NT2/D1 (cell line): ENCODE results near the gene PELI1.
"Not testable (repeated sequence)": the region's sequence is repeated elsewhere in the genome, so short reads cannot be mapped to it uniquely, and the experiment has no call there.

Experiments used
- DNase-seq: peaks from one replicate; pipeline ENCODE4 v3.0.0-alpha.2; 2011; ENCODE audit warnings: low read depth, low spot score
- H3K27me3 ChIP-seq: 2 replicates; pipeline ENCODE4 v1.6.0; 2011; ENCODE audit warnings: mild to moderate bottlenecking; ENCODE audit not compliant: insufficient read length, insufficient read depth
- H3K36me3 ChIP-seq: 2 replicates; pipeline ENCODE4 v1.6.1; 2011; ENCODE audit warnings: mild to moderate bottlenecking, low read length, mixed read lengths; ENCODE audit not compliant: insufficient read depth, insufficient read length
- H3K4me1 ChIP-seq: 2 replicates; pipeline ENCODE4 v1.5.1; 2011; ENCODE audit not compliant: insufficient read depth, insufficient read length
- H3K4me3 ChIP-seq: 2 replicates; pipeline ENCODE4 v1.5.1; 2011; ENCODE audit warnings: low read depth; ENCODE audit not compliant: insufficient read length
- H3K9ac ChIP-seq: 2 replicates; pipeline ENCODE4 v1.6.0; 2011; ENCODE audit warnings: low read depth; ENCODE audit not compliant: insufficient read length
- H3K9me3 ChIP-seq: 2 replicates; pipeline ENCODE4 v1.5.1; 2011; ENCODE audit warnings: mild to moderate bottlenecking, low read length; ENCODE audit not compliant: insufficient read depth
- SUZ12 ChIP-seq: IDR thresholded peaks from 2 replicates; pipeline ENCODE4 v1.6.1; 2011; ENCODE audit not compliant: insufficient read length, insufficient read depth; ENCODE audit errors: extremely low read depth
- YY1 ChIP-seq: IDR thresholded peaks from 2 replicates; pipeline ENCODE4 v1.6.1; 2011; ENCODE audit not compliant: insufficient read length, insufficient read depth
- ZNF274 ChIP-seq: IDR thresholded peaks from 2 replicates; pipeline ENCODE4 v1.6.1; 2011; ENCODE audit warnings: mild to moderate bottlenecking, low read depth, low read length

Gene PELI1

DNA sequence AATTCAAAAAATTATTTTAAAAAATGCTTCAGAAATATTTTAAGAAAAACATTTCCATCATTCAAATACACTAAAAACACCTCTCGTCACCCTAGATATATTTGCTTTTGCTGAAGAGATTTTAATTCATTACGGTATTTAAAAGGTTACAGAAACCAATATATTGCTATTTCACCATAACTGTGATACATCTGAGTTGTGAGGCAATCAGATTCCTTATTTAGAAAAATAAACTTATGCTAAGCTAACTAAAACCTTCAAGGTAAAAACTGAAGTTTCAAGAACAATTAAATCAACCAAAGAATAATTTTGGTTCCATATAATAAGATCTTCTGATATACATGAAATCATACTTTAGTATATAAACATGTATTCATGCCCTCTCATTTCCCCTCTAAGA is 32.8 kb downstream of the PELI1 start:
- no peak for TF ChIP-seq YY1
- no peak for TF ChIP-seq SUZ12
- no peak for TF ChIP-seq ZNF274
- H3K9ac ChIP-seq: no peak overlapping the region
- H3K4me1 ChIP-seq: no peaks in the 10 kb centered on the region

DNA sequence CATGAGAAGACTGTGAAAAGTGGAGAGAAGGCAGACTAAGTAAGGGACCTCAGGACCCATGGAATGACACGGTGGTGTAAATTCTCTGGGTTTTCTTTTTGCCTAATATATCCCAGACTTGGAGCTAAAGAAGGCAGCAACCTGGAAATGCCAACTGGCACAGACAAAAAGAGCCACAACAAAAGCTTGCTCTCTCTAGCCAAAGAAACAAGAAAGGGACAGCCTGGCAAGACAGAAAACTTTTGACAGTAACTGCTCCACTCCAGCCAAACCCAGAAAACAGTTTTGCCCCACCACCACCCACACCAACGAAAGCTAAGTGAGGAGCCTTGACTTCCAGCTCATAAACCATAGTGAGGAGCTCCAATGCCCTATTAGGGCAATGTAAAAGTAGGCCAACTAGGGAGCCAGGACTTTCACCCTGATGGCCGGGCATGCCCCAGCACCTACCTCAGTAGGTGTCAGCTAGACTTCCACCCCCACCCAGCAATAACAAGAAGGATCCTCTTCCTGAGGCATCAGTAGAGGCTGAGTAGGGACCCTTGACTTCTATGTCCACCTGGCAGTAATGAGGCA is 35.5 kb downstream of the PELI1 start:
- H3K27me3 ChIP-seq: no peaks in the 10 kb centered on the region
- H3K4me1 ChIP-seq: no peaks in the 10 kb centered on the region
- no peaks in the 10 kb centered on the region for H3K9me3 ChIP-seq
- H3K36me3 ChIP-seq: peaks cover 12% of the 10 kb centered on the region
- no peak overlapping the region for H3K9ac ChIP-seq
- H3K4me3 ChIP-seq: no peak overlapping the region
- no peak for DNase-seq
- TF ChIP-seq YY1 (no peak), ZNF274 (no peak), SUZ12 (no peak)

More for the DNA sequence above, 32.8 kb downstream of the PELI1 start:
- Histone ChIP-seq H3K27me3 (no peaks in the 10 kb centered on the region), H3K4me3 (no peak overlapping the region), H3K36me3 (peaks cover 9% of the 10 kb centered on the region), H3K9me3 (no peaks in the 10 kb centered on the region)
- DNase-seq: no peak

DNA sequence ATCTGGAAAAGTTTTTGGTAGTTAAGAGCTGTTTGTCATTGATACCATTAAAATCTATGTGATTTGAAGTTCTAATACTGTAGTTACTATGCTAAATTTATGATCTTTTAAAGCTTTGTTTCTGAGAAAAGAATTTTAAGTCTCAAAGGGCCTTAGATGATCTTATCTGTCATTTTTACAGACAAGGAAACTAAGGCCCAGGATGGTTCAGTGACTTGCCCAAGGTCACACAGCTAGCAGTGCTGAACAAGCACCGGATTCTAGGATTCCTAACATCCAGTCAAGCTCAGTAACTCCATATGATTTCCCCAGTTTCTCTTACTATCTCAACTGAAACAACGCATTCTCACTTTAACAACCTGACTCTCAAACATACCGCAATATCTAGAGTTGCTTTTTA is 37.7 kb downstream of the PELI1 start:
- H3K36me3 ChIP-seq: peaks cover 12% of the 10 kb centered on the region
- no peak overlapping the region for H3K4me3 ChIP-seq
- H3K27me3 ChIP-seq: no peaks in the 10 kb centered on the region
- TF ChIP-seq ZNF274 (no peak), SUZ12 (no peak), YY1 (no peak)
- no peaks in the 10 kb centered on the region for H3K9me3 ChIP-seq
- no peaks in the 10 kb centered on the region for H3K4me1 ChIP-seq
- H3K9ac ChIP-seq: no peak overlapping the region
- no peak for DNase-seq

DNA sequence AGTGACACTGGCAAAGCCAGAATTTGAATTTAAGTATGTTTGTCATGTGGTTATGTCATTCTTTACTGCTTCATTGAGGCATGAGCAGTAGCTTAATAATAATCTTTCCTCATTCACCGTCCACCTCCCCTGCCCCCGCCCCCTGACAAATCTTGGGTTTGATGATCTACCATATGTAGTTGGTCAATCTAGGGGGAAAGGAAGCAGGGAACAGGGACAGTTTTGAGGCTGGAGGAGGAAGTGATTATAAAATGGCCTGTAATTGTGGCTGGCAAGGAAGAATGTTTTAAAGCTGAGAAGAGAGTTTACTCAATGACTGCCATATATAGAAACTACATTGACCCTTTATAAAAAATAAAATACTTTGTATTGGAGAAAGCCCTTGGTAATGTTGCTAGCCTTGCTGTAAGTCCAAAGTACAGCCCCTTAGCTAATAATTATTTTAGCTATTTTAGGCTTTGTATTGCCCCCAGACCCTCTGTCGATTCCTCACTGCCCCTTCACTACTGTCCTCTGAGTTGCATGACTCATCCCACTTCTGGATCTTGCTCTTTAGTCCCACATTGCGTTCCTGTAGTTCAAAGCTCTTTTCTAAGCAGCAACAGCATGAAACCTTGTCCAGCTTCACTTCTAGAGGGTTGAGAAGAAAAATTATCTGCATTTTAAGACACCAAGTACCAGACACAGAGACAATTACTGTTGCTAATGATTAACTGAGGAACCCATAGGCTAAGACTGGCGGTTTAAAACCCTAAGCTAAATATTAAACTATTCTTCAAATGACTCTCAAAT is 38.4 kb downstream of the PELI1 start:
- H3K36me3 ChIP-seq: peaks cover 12% of the 10 kb centered on the region
- H3K9ac ChIP-seq: no peak overlapping the region
- no peaks in the 10 kb centered on the region for H3K27me3 ChIP-seq
- H3K9me3 ChIP-seq: no peaks in the 10 kb centered on the region
- TF ChIP-seq SUZ12 (no peak), YY1 (no peak)
- H3K4me3 ChIP-seq: no peak overlapping the region
- DNase-seq: no peak
- no peaks in the 10 kb centered on the region for H3K4me1 ChIP-seq

DNA sequence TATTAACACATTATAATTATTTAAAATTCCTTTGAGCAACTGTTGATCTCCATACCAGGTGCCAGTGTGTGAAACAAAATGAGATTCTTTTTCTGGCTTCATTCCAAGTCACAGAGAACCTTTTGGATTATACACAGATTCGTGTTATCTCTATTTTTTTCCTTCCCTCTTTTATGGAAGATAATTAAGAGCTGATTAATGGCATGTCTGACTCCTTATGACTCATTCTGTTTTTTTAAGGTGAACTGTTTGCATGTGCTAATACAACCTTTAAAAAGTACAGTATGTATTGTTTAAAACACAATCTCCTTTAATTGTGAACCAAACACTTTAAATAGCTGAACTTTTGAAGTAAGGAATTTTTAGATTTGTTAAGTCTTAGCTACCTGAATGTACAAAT is 39.3 kb downstream of the PELI1 start:
- DNase-seq: no peak
- H3K4me1 ChIP-seq: no peaks in the 10 kb centered on the region
- TF ChIP-seq ZNF274: no peak
- TF ChIP-seq SUZ12: no peak
- no peak for TF ChIP-seq YY1
- no peaks in the 10 kb centered on the region for H3K9me3 ChIP-seq
- H3K27me3 ChIP-seq: no peaks in the 10 kb centered on the region
- no peak overlapping the region for H3K9ac ChIP-seq
- no peak overlapping the region for H3K4me3 ChIP-seq
- H3K36me3 ChIP-seq: peaks cover 16% of the 10 kb centered on the region

DNA sequence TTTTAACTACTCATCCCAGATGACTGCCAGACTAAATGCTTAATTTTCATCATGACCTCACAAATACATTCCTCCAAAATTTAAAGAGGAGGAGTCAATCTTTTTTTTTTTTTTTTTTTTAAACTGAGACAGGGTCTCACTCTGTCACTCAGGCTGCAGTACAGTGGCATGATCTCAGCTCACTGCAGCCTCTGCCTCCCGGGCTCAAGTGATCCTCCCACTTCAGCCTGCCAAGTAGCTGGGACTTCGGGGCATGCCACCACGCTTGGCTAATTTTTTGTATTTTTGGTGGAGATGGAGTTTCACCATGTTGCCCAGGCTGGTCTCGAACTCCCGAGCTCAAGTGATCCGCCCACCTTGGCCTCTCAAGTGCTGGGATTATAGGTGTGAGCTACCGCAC is 41.5 kb downstream of the PELI1 start:
- not testable (repeated sequence) for H3K4me3 ChIP-seq, H3K9me3 ChIP-seq, DNase-seq, H3K9ac ChIP-seq, H3K27me3 ChIP-seq, H3K4me1 ChIP-seq
- peaks cover 27% of the 10 kb centered on the region for H3K36me3 ChIP-seq

DNA sequence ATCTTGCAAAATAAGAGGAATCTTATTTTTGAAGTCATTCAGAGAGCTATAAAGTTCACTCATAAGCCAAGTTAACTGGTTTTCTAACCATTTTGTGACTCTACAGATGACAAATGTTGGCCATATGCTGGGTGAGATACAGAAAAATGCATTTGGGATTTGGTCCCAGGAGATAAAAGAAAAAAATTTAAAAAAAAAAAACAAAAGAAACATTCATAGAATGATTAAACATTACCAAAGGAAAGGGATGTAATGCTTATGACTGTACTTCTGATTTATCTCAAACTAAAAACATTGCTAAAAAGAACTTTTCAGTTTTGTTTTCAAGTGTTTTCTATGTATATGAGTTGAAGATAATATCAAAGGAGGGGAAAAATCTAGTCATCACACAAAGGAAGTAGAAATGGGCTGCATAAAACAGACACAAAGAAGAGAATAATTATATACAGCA is 43.1 kb downstream of the PELI1 start:
- Histone ChIP-seq H3K9me3 (no peaks in the 10 kb centered on the region), H3K36me3 (peaks cover 27% of the 10 kb centered on the region), H3K4me1 (no peaks in the 10 kb centered on the region), H3K4me3 (no peak overlapping the region), H3K27me3 (no peaks in the 10 kb centered on the region), H3K9ac (no peak overlapping the region)
- TF ChIP-seq ZNF274: no peak
- no peak for TF ChIP-seq SUZ12
- TF ChIP-seq YY1: no peak
- DNase-seq: no peak

DNA sequence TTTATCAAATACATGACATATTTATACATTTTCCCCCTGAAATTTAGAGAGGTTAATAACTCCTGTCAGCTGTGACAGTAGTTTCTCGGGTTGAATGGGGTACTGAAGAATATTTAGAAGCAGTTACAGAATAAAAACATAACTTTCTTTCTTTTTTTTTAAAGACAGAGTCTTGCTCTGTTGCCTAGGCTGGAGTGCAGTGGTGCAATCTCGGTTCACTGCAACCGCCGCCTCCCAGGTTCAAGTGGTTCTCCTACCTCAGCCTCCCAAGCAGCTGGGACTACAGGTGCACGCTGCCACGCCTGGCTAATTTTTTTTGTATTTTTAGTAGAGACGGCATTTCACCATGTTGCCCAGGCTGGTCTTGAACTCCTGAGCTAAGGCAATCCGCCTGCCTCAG is 43.6 kb downstream of the PELI1 start:
- H3K4me1 ChIP-seq: not testable (repeated sequence)

More for the DNA sequence above, 43.6 kb downstream of the PELI1 start:
- H3K9ac ChIP-seq, H3K27me3 ChIP-seq, DNase-seq, H3K4me3 ChIP-seq, H3K9me3 ChIP-seq: not testable (repeated sequence)
- H3K36me3 ChIP-seq: peaks cover 32% of the 10 kb centered on the region
